HT-29 (cell line): ENCODE results near the gene IL22RA2. TPM values are rescaled to one million over a fixed set of nuclear protein-coding genes. Genes with fewer than 3 reads are reported as not detected.
"Not testable (repeated sequence)": the region's sequence is repeated elsewhere in the genome, so short reads cannot be mapped to it uniquely, and the experiment has no call there.

Source experiments
- DNase-seq: peaks from one replicate; pipeline ENCODE4 v3.0.0-alpha.2; 2015; ENCODE audit warnings: low spot score
- total RNA-seq: library from RNA; depleted of rRNA; stranded (reverse); fragments of >200 nt; shearing (Covaris generic); gene quantifications from 2 replicates; pipeline ENCODE4 v1.2.3, GENCODE V29; 2014

IL22RA2 gene
- total RNA-seq, 1 experiment from 2014 or later = not detected

DNA sequence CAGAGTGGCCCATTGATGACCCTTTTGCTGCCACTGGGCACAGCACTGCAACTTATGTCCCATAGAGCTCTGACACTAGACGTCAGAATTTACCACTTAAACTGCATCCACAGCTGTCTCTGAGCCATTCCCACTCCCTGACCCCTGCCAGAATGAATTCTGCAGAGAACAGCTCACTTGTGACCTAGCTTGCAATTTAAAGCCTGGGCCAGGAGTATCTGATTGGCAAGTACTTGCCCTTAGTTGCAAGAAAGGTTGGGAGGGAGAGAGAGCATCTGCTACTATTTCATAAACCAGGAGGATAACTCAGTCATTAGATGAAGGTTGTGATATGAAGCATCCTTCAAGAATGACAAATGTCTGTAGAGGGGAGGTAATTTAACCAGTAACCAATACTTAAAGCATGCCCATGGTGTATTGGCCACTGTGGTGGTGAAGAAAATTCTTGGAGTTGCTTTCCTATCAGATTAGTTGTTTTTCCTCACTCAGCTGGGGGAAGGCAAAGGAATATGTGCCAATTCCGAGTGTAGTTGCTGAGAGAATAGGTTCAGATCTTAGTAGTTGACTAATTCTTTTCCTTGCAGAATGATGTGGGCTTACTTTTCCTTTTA lies 46.5 kb downstream of the IL22RA2 start:
- no peak for DNase-seq

GRCh38 chr6:137123078-137123477 lies 50.4 kb downstream of the IL22RA2 start:
- no peak for DNase-seq

DNA sequence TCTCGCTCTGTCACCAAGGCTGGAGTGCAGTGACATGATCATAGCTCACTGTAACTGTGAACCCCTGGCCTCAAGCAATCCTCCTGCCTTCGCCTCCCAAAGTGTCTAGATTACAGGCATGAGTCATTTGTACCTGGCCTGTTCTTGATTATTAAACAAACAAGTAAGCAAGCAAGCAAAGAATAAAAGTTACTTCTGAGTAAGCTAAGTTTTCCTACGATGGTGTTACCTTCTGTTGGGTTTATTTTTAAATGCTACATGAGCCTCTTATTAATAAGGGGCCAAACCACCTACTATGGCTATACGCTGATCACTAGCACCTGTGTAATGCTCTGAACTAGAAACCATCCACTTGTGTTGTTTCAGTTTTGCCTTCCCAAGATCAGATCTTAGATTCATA lies 50.8 kb downstream of the IL22RA2 start:
- no peak for DNase-seq

GRCh38 chr6:137121401-137121997 lies 51.9 kb downstream of the IL22RA2 start:
- no peak for DNase-seq

GRCh38 chr6:137120748-137121147 lies 52.7 kb downstream of the IL22RA2 start:
- no peak for DNase-seq

GRCh38 chr6:137119196-137120104 lies 54.0 kb downstream of the IL22RA2 start:
- no peak for DNase-seq

GRCh38 chr6:137117581-137117980 lies 55.9 kb downstream of the IL22RA2 start:
- no peak for DNase-seq

DNA sequence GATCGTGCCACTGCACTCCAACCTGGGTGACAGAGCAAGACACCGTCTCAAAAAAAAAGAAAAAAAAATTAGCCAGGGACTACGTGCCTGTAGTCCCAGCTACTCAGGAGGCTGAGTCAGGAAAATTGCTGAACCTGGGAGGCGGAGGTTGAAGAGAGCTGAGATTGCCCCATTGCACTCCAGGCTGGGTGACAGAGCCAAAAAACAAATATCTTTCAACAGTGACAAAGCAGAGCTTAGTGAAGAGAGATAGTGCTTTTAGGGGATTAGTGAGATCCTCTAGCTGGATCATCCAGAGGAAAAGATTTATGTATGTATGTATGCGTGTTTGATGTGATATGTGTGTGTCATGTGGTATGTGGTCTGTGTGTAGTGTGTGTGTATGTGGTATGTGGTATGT lies 56.6 kb downstream of the IL22RA2 start:
- no peak for DNase-seq

DNA sequence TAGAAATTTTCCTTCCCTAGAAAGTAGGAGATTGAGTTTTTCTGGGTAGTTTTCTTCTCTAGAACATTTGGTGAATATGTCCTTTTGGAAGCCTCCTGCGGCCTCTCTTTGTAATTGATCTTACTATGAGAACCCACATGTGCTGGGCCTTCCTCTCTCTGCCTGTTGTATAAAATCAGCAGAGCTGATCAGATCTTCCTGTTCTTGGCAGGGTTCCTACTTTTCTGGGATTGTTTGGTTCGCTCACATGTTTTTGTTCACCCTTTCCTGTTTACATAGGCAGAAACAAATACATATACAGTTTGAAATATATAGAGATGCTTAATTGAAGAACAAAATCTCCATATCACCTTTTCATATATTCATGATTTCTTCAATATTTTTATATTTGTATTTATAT lies 57.8 kb downstream of the IL22RA2 start:
- no peak for DNase-seq

GRCh38 chr6:137112067-137112355 lies 61.4 kb downstream of the IL22RA2 start:
- DNase-seq = no peak

GRCh38 chr6:137111296-137112066 lies 62.0 kb downstream of the IL22RA2 start:
- no peak for DNase-seq

GRCh38 chr6:137107767-137108105 lies 65.7 kb downstream of the IL22RA2 start:
- no peak for DNase-seq

DNA sequence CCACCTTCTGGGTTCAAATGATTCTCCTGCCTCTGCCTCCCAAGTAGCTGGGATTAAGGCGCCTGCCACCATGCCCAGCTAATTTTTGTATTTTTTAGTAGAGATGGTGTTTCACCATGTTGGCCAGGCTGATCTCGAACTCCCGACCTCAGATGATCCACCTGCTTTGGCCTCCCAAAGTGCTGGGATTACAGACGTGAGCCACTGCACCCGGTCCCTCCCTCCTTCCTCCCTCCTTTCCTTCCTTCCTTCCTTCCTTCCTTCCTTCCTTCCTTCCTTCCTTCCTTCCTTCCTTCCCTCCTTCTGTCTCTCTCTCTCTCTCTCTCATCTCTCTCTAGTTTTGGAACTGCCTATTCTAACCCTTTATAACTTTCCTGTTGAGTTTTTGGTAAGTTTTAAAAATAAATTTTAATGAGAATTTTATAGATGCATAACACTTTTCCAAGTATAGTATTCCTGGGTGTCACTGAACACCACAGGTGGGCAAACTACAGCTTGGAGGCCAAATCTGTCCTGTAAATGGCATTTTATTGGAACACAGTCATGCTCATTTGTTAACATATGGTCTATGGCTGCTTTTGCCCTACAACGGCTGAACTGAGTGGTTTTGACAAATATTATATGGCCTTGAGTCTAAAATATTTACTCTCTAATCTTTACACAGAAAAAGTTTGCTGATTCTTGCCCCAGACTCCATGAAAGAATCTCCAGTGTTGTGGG lies 66.2 kb downstream of the IL22RA2 start:
- not testable (repeated sequence) for DNase-seq

DNA sequence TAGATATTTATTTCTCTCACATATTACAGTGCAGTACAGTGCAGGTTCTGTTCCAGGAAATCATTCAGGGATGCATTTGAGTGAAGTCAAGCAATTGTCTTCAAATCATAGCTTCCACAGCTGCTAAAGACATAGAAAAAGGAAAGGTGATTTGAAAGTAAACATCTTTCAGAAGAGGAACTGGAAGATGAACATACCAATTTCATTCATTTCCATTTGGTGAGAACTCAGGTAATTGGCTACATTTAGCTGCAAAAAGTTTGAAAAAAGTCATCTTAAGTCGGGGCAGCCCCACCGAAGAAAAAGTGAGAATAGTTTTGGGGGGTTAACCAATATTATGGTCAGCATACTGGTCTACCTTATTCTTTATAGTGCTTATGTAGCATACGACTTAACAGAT lies 67.3 kb downstream of the IL22RA2 start:
- no peak for DNase-seq

- no peak for DNase-seq
Measured at GRCh38 chr6:137105375-137105774, 68.1 kb downstream of the IL22RA2 start.

- no peak for DNase-seq
Measured at GRCh38 chr6:137104926-137105325, 68.5 kb downstream of the IL22RA2 start.

DNA sequence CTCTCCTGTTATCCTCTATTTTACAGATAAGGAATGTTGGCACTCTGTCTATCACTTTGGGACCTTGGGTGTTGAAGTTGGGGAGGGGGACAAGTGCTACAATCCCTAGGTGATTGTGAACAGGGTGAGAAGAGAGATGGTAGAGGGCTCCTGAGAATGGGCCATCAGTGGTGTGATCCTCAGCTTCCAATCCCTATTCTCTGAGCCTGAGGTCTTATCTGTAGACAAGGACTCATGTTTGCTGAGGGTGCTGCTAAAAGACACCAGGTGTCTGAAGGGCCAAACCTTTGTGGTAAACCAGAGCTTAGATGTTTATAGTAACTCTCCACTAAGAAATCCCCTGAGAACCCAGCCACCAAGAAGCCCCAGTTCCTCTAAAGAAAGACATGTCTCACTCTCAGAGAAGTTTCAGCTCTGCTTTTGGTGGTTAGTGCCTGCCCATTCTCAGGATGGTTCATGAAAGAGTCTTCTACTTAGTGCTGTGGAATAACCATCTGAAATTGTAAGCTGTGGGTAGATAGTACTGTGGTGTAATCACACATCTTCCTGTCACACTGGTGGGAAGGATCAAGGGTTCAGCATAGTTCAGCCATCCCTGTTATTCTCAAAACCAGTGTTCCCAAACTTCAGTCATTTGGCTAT lies 70.5 kb downstream of the IL22RA2 start:
- no peak for DNase-seq

DNA sequence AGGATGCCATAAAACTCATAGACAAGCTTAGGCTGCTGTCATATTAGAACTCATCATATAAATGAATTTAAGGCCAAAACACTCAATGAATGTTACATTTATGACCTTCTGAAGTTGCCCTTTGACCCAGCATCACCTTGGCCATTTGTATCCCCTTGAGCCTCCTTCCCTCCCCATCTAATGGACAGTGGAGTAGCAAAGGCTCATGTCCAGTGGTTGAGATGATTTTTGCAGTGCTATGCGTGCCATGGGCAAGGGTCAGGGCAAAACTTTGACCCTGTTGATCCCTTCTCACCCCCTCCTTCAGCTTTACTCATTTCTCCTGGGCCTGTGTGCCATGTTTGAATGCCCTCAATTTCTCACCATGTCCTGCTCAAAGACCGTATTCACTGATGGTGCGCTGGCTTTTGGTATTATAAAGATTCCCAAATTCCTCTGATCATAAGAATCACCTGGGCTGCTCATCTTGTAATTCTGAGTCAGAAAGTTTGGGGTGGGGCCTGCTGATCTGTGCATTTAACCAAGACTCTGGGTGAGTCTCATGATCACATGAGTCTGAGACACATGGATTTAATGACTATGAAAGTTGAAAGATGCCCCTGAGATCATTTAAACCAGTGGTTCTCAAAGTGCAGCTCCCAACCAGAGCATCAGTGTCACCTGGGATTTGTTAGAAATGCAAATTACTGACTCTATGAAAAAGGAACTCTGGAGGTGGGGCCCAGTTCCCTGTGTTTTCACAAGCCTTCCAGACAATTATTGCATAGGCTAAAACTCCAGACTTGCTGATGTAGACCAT lies 71.2 kb downstream of the IL22RA2 start:
- DNase-seq = no peak

DNA sequence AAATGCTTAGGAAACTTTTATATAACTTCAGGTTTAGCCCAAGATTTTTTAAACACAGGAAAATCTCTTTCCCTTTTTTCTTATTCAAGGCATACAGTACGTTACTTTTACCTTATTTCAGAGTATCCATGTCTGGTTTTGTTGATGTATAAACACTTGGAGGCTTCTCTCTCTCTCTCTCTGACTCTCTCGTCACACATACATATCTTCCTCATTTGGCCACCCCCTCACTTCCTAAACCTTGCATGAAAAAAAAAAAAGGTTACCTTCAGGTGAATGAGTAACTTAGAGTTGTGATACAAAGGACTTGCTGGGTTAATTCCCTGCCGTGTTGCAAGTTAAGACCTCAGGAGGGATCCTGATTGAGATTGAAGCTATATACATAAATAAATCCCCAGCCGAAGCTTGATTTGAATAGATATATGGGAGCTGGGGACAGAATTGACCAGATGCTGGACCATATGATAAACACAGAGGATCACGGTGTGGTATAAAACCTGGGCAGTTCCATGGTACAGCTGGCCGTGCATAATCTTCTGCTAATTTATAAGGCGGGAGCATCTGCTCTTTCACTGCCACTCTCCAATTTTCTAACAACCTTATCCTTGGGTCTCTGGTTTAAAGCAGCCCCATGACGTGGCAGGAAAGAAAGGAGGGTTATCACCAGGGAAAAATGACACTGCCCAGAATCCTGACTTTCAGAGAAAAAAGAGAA lies 73.6 kb downstream of the IL22RA2 start:
- DNase-seq = no peak

- no peak for DNase-seq
Measured at GRCh38 chr6:137097526-137097925, 75.9 kb downstream of the IL22RA2 start.
